Testis (tissue), 2 donors: ENCODE measurements around the gene SLC7A14.

ENCODE experiments used
- CTCF ChIP-seq, 3 experiments: fragments of 450-650 bp in 2 of 3; fragments of 200-600 bp in 1 of 3; sonication (generic) in 1 of 3; IDR thresholded peaks; one replicate each; pipeline ENCODE4 v1.5.1; 2016 to 2019; ENCODE audit warnings: antibody characterized with exemption in 3 of 3, mild to moderate bottlenecking in 2 of 3, moderate library complexity in 1 of 3
- POLR2A ChIP-seq: fragments of 450-650 bp; IDR thresholded peaks from one replicate; pipeline ENCODE4 v1.6.1; 2017; ENCODE audit warnings: antibody characterized with exemption, mild to moderate bottlenecking, moderate library complexity

- TF ChIP-seq POLR2A (no peak), CTCF (IDR thresholded peaks at IDR 0.05) (no peak)
Measured at GRCh38 chr3:170500462-170500861, 85.4 kb downstream of the SLC7A14 start.
